ENCODE data around the gene SLC44A1. TPM values are rescaled to one million over a fixed set of nuclear protein-coding genes. Genes with fewer than 3 reads are reported as not detected.

Gene SLC44A1
- total and polyA plus RNA-seq, 2 donors from 2014 or later = 17.4 to 42.3 TPM

DNA sequence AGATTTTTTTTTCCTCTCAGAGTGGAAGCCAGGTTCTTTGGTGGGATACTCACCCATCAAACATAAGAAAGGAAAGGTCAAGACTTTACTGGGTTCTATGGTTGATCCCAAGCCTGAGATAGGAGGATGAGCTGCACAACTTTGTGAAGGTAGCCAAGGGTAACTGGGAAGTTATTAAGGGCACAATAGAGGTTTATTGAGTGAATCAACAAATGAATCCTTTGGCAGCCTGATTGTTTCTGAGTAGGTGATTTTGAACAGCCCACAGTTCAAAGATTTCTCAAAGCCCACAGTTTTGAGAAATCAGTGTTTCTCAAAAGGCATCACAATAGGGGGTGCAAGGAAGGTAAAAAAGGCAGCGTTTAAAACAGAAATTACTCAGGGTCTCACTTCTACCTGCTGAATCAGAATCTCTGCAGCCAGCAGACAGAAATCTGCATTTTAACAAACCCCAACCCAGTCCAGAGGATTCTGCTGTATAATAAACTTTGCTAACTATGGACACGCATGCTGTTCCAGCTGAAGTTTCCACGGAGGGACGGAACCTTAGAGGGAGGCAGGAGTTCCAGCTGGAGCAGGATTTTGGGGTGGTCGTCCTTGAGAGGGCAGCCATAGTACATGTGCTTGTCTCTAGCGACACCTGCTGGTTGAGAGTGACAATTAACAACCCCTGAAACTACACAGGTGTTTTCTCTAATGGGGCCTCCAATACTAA is 170.7 kb downstream of the SLC44A1 start:
- intact Hi-C loops (cut with DNase I) = loop anchor here (10.0 kb wide), 1 partner anchor 240 kb away; no protein-coding TSS in a partner anchor
- TF ChIP-seq, protein P1, sequence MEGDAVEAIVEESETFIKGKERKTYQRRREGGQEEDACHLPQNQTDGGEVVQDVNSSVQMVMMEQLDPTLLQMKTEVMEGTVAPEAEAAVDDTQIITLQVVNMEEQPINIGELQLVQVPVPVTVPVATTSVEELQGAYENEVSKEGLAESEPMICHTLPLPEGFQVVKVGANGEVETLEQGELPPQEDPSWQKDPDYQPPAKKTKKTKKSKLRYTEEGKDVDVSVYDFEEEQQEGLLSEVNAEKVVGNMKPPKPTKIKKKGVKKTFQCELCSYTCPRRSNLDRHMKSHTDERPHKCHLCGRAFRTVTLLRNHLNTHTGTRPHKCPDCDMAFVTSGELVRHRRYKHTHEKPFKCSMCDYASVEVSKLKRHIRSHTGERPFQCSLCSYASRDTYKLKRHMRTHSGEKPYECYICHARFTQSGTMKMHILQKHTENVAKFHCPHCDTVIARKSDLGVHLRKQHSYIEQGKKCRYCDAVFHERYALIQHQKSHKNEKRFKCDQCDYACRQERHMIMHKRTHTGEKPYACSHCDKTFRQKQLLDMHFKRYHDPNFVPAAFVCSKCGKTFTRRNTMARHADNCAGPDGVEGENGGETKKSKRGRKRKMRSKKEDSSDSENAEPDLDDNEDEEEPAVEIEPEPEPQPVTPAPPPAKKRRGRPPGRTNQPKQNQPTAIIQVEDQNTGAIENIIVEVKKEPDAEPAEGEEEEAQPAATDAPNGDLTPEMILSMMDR (IDR thresholded peaks at IDR 0.05; ENCODE audit: borderline replicate concordance, extremely low read depth, insufficient read depth) = peak; percentile 80
- DNase-seq (peak in 4 of 5 donors; percentile 76 to 90 (median 82)), FAIRE-seq (no peak)
- no peaks in the 10 kb centered on the region for H3K36me3 ChIP-seq (ENCODE audit: control insufficient read depth in 2 of 3, insufficient read depth in 3 of 3, low read length in 3 of 3)
- peaks cover 0 to 2% (median 0%) of the 10 kb centered on the region in 3 donors for H3K4me1 ChIP-seq (ENCODE audit: control insufficient read depth in 2 of 3, insufficient read depth in 2 of 3, low read depth in 1 of 3, low read length in 3 of 3)
- H3K9me3 ChIP-seq (ENCODE audit: control insufficient read depth in 2 of 3, insufficient read depth in 1 of 3, low read length in 3 of 3) = peaks cover 0 to 5% (median 5%) of the 10 kb centered on the region in 3 donors
- no peaks in the 10 kb centered on the region for H3K27me3 ChIP-seq (ENCODE audit: control insufficient read depth, insufficient read depth, low read length)
- H3K9ac ChIP-seq (ENCODE audit: low read length in 3 of 3) = no peak overlapping the region
- no peak overlapping the region for H3K27ac ChIP-seq (ENCODE audit: low read depth in 2 of 2, low read length in 2 of 2)
- H3K4me3 ChIP-seq (ENCODE audit: low read length in 3 of 3) = no peak overlapping the region

DNA sequence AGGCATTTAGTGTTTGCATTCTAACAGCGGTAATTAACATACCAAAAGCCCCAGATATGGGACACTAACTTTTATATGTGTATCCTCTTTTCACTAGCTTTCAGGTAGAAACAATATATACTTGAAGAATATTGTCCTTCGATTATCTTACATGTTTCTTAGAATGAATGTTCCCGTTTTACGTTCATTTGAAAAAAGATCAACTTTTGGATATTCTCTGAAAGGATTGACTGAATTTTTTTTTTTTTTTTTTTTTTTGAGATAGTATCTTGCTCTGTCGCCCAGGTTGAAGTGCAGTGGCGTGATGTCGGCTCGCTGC is 171.2 kb downstream of the SLC44A1 start:
- intact Hi-C loops (cut with DNase I) = loop anchor here (10.0 kb wide), 1 partner anchor 241 kb away; no protein-coding TSS in a partner anchor

DNA sequence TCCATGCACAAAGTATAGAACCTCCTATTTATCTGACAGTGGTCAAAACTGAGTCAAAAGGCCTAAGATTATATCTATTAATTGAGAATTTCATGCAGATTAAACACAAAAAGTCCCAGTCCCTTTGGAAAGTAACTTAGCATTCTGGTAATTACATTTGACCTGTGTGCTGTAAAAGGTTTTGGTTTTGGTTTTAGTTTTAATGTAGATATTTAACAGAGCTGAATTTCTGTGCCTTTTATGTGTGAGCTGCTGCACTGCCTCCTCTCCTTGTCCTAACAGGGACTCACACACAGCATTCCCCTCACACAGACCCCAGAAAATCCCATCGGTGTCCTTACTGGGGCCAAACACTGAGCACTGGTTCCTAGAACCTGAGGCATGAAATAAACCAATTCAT is 172.4 kb downstream of the SLC44A1 start:
- Histone ChIP-seq H3K36me3 (ENCODE audit: control insufficient read depth in 2 of 3, insufficient read depth in 3 of 3, low read length in 3 of 3) (no peaks in the 10 kb centered on the region), H3K4me1 (ENCODE audit: control insufficient read depth in 2 of 3, insufficient read depth in 2 of 3, low read depth in 1 of 3, low read length in 3 of 3) (peaks cover 0 to 2% (median 0%) of the 10 kb centered on the region in 3 donors), H3K27me3 (ENCODE audit: control insufficient read depth, insufficient read depth, low read length) (no peaks in the 10 kb centered on the region), H3K27ac (ENCODE audit: low read depth in 2 of 2, low read length in 2 of 2) (no peak overlapping the region), H3K9ac (ENCODE audit: low read length in 3 of 3) (no peak overlapping the region), H3K9me3 (ENCODE audit: control insufficient read depth in 2 of 3, insufficient read depth in 1 of 3, low read length in 3 of 3) (no peaks in the 10 kb centered on the region), H3K4me3 (ENCODE audit: low read length in 3 of 3) (no peak overlapping the region)
- DNase-seq (no peak), FAIRE-seq (no peak)
- TF ChIP-seq, protein P1 (IDR thresholded peaks at IDR 0.05; ENCODE audit: borderline replicate concordance, extremely low read depth, insufficient read depth) = no peak
- intact Hi-C loops (cut with DNase I) = loop anchor here (10.0 kb wide), 1 partner anchor 242 kb away; no protein-coding TSS in a partner anchor

More for the DNA sequence above, 171.2 kb downstream of the SLC44A1 start:
- FAIRE-seq = no peak
- H3K9me3 ChIP-seq (ENCODE audit: control insufficient read depth in 2 of 3, insufficient read depth in 1 of 3, low read length in 3 of 3) = peaks cover 0 to 5% (median 5%) of the 10 kb centered on the region in 3 donors
- no peaks in the 10 kb centered on the region for H3K27me3 ChIP-seq (ENCODE audit: control insufficient read depth, insufficient read depth, low read length)
- peaks cover 0 to 2% (median 0%) of the 10 kb centered on the region in 3 donors for H3K4me1 ChIP-seq (ENCODE audit: control insufficient read depth in 2 of 3, insufficient read depth in 2 of 3, low read depth in 1 of 3, low read length in 3 of 3)
- DNase-seq = no peak
- H3K36me3 ChIP-seq (ENCODE audit: control insufficient read depth in 2 of 3, insufficient read depth in 3 of 3, low read length in 3 of 3) = no peaks in the 10 kb centered on the region
- H3K27ac ChIP-seq (ENCODE audit: low read depth in 2 of 2, low read length in 2 of 2) = no peak overlapping the region
- H3K9ac ChIP-seq (ENCODE audit: low read length in 3 of 3) = no peak overlapping the region
- TF ChIP-seq, protein P1 (IDR thresholded peaks at IDR 0.05; ENCODE audit: borderline replicate concordance, extremely low read depth, insufficient read depth) = no peak
- no peak overlapping the region for H3K4me3 ChIP-seq (ENCODE audit: low read length in 3 of 3)
